Testis (tissue), 3 donors: ENCODE results near the gene MAP4K4. TPM values are rescaled to one million over a fixed set of nuclear protein-coding genes. Genes with fewer than 3 reads are reported as not detected.
A peak's percentile ranks its signal among the peaks of the same experiment; 100 is the strongest.

Experiments
- DNase-seq: peaks from one replicate; pipeline ENCODE4 v3.0.0-alpha.2; 2019
- H3K27ac ChIP-seq, 2 donors: fragments of 200-600 bp; sonication (generic); one replicate each; pipeline ENCODE4 v1.5.1; 2019
- H3K27me3 ChIP-seq: fragments of 200-600 bp; sonication (generic); one replicate; pipeline ENCODE4 v1.5.1; 2019
- H3K36me3 ChIP-seq: fragments of 200-600 bp; sonication (generic); one replicate; pipeline ENCODE4 v1.5.1; 2017; ENCODE audit warnings: low read depth; ENCODE audit errors: missing control alignments
- H3K4me1 ChIP-seq: fragments of 200-600 bp; sonication (generic); one replicate; pipeline ENCODE4 v1.5.1; 2019
- H3K4me3 ChIP-seq, 2 donors: fragments of 200-600 bp; sonication (generic); one replicate each; pipeline ENCODE4 v1.5.1; 2017 to 2019
- H3K9me3 ChIP-seq: fragments of 200-600 bp; sonication (generic); one replicate; pipeline ENCODE4 v1.5.1; 2017
- POLR2A ChIP-seq: fragments of 450-650 bp; IDR thresholded peaks from one replicate; pipeline ENCODE4 v1.6.1; 2017; ENCODE audit warnings: antibody characterized with exemption, mild to moderate bottlenecking, moderate library complexity
- WGBS, 2 donors: methylation state at CpG; one replicate each; pipeline ENCODE4 v1.1.5; 2018; 5-methylcytosine and 5-hydroxymethylcytosine counted together
- intact Hi-C: fragments of 100-400 bp; cut with DNase I; formaldehyde crosslinking; loops from one replicate; pipeline ENCODE4 v1.15.1; 2023; ENCODE audit warnings: low total_unique reads
- polyA plus RNA-seq: library from polyadenylated mRNA; stranded (reverse); fragments of 350-450 nt; fragmentation: Illumina TruSeq; extraction: RNeasy Lipid Tissue Mini Kit (QIAGEN cat#74804); gene quantifications from one replicate; pipeline ENCODE4 v1.2.3, GENCODE V29; 2014; ENCODE audit warnings: low read depth, low replicate concordance; ENCODE audit not compliant: insufficient read depth
- total RNA-seq, 2 donors: library from RNA; depleted of rRNA; stranded (reverse); fragments of >200 nt; gene quantifications; one replicate each; pipeline ENCODE4 v1.2.3, GENCODE V29; 2016
- TF ChIP-seq, protein P1 (sequence below), 3 experiments: fragments of 450-650 bp in 2 of 3; fragments of 200-600 bp in 1 of 3; sonication (generic) in 1 of 3; IDR thresholded peaks; one replicate each; pipeline ENCODE4 v1.5.1; 2016 to 2019; ENCODE audit warnings: antibody characterized with exemption in 3 of 3, mild to moderate bottlenecking in 2 of 3, moderate library complexity in 1 of 3

The MAP4K4 gene
- total and polyA plus RNA-seq, 3 donors from 2014 or later, result 88.2 to 194 (median 174) TPM

DNA sequence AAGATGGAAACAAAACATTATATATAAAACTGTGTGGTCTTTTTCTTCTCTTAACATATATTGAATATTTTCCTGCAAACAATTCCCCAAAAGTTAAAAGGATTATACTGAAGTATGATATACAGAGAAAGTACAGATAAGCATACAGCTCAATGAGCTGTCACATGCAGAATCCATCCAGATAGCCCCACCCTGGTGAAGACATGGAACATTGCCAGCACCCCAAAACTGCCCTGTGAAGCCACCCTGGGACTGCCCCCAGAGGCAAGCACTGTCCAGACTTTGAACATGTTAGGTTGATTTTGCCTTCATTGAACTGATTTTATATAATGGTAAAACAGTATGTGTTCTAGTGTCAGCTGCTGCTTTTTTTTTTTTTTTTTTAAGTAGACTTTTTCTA lies 182.0 kb downstream of the MAP4K4 start:
- Histone ChIP-seq H3K4me3 (no peak overlapping the region), H3K27me3 (no peaks in the 10 kb centered on the region), H3K36me3 (no peaks in the 10 kb centered on the region), H3K9me3 (no peaks in the 10 kb centered on the region), H3K27ac (no peak overlapping the region), H3K4me1 (no peaks in the 10 kb centered on the region)
- intact Hi-C loops, result no loop called here
- no peak for DNase-seq
- TF ChIP-seq, protein P1, sequence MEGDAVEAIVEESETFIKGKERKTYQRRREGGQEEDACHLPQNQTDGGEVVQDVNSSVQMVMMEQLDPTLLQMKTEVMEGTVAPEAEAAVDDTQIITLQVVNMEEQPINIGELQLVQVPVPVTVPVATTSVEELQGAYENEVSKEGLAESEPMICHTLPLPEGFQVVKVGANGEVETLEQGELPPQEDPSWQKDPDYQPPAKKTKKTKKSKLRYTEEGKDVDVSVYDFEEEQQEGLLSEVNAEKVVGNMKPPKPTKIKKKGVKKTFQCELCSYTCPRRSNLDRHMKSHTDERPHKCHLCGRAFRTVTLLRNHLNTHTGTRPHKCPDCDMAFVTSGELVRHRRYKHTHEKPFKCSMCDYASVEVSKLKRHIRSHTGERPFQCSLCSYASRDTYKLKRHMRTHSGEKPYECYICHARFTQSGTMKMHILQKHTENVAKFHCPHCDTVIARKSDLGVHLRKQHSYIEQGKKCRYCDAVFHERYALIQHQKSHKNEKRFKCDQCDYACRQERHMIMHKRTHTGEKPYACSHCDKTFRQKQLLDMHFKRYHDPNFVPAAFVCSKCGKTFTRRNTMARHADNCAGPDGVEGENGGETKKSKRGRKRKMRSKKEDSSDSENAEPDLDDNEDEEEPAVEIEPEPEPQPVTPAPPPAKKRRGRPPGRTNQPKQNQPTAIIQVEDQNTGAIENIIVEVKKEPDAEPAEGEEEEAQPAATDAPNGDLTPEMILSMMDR (IDR thresholded peaks at IDR 0.05), result no peak
- TF ChIP-seq POLR2A, result no peak

DNA sequence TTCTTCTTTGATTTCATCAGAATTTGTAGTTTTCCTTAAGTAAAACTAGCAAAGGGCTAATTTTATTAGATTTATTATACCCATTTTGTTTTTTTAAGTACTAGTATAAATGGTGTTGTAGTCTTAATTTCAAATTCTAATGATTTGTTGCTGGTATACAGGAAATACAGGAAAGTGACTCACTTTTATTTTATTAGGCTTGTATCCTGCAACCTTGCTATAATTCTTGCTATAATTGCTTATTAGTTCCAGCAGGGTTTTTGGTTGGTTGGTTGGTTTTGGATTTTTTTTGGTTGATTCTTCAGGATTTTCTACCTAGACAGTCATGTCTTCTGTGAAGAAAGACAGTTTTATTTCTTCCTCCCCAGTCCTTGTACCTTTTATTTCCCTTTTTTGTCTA lies 183.6 kb downstream of the MAP4K4 start:
- intact Hi-C loops, result no loop called here
- TF ChIP-seq POLR2A, result no peak
- TF ChIP-seq, protein P1 (IDR thresholded peaks at IDR 0.05), result no peak
- no peaks in the 10 kb centered on the region for H3K36me3 ChIP-seq

DNA sequence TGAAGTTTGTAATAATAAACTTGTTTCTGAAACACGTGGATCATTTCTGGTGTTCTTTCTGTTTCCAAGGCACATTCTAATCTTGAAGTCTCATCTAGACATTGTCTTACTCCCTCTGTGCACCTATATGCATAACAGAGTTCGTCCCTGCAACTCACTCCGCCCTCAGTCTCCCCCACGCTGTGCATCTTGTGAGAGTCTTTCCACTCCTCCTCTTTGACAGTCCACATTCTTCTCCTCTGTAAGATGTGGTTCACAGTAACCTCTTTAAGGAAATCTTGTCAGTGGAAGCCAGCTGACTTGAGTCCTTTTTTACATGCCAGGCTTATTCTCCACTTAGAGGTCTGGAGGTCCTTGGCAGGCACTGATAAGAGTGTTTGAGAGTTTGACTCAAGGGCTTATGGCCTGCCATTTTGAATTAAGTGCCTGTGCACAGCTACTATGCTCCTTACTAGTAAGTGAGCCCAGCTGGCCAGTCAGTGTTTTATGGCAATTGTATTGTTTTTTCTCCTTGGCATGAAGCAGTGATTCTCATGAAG lies 185.3 kb downstream of the MAP4K4 start:
- intact Hi-C loops, result no loop called here
- Histone ChIP-seq H3K27me3 (no peaks in the 10 kb centered on the region), H3K4me3 (no peak overlapping the region), H3K27ac (no peak overlapping the region), H3K36me3 (no peaks in the 10 kb centered on the region), H3K4me1 (no peaks in the 10 kb centered on the region), H3K9me3 (no peaks in the 10 kb centered on the region)
- no peak for DNase-seq
- no peak for TF ChIP-seq POLR2A
- WGBS, 2 donors, result 77 to 78% methylated on average over 4 of the region's 4 CpGs

More for the DNA sequence above, 183.6 kb downstream of the MAP4K4 start:
- Histone ChIP-seq H3K27ac (no peak overlapping the region), H3K27me3 (no peaks in the 10 kb centered on the region), H3K4me3 (no peak overlapping the region), H3K4me1 (no peaks in the 10 kb centered on the region), H3K9me3 (no peaks in the 10 kb centered on the region)
- DNase-seq, result no peak

DNA sequence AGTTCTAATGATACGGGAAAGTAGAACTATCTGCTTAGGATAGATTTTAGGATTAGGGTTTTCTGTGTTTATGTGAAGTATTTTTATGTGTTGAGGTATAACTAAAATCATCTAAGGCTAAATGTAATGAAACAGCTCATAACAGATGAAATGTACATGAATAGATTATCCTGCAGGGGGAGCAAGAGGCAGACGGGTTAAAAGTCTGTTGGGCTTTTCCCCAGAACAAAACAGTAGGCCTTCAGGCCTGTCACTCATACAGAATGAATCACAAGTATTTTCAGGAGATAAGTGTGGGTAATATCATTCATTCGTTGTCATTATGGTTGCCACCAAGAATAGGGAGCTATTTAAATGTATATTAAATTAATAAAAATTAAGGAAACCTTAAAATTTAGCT lies 186.4 kb downstream of the MAP4K4 start:
- Histone ChIP-seq H3K9me3 (no peaks in the 10 kb centered on the region), H3K4me1 (no peaks in the 10 kb centered on the region), H3K27me3 (no peaks in the 10 kb centered on the region), H3K27ac (no peak overlapping the region), H3K4me3 (no peak overlapping the region), H3K36me3 (no peaks in the 10 kb centered on the region)
- WGBS, 2 donors, result 59 to 65% methylated on average over 3 of the region's 3 CpGs
- no peak for TF ChIP-seq POLR2A
- TF ChIP-seq, protein P1 (IDR thresholded peaks at IDR 0.05), result peak; percentile 42 to 54 (median 51)
- intact Hi-C loops, result no loop called here
- DNase-seq, result no peak

DNA sequence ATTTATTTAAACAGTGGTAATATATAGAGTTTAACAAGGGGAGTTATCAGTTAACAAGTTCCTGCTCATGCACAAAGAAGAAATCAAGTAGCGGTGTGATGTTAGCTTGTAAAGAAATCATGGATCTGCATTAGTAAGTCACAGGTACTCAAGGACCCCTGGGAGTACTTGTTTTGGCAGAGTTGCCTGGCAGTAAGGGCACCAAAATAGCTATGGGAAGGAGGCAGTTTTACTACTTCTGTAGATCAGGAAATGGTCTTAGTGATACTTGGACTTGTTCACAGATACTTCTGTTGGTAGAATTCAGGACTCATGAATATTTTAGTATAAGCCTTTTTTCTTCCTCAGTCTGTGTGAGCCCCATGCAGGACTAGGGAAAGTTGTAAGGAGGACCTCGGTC lies 186.9 kb downstream of the MAP4K4 start:
- no peak for TF ChIP-seq POLR2A
- TF ChIP-seq, protein P1 (IDR thresholded peaks at IDR 0.05), result no peak
- intact Hi-C loops, result no loop called here
- Histone ChIP-seq H3K36me3 (no peaks in the 10 kb centered on the region), H3K9me3 (no peaks in the 10 kb centered on the region), H3K27ac (no peak overlapping the region), H3K4me1 (no peaks in the 10 kb centered on the region), H3K4me3 (no peak overlapping the region), H3K27me3 (no peaks in the 10 kb centered on the region)
- no peak for DNase-seq
- whole genome bisulfite sequencing, 2 donors, result 88 to 91% methylated on average over 2 of the region's 2 CpGs
